ENCODE results near the gene LITAF.

DNA sequence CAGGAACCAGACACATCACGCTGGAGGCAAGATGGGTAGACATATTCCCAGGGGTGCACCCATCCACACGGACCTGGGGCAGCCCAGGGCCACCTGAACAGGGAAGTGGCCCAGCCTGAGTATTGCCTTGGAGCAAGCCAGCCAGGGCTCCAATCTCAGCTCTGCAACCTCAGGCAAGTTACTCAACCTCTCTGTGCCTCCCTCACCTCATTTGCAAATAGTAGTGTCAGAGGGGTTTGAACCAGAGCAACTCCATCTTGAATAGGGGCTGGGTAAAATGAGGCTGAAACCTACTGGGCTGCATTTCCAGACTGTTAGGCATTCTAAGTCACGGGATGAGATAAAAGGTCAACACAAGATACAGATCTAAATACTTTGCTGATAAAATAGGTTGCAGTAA, 46.4 kb upstream of the LITAF start:
- TF ChIP-seq CTCF (IDR thresholded peaks at IDR 0.05) (no peak), POLR2A (IDR thresholded peaks at IDR 0.05) (no peak)

All from adrenal gland (tissue), 5 donors.